ENCODE data around the gene ATF7IP2. TPM values are rescaled to one million over a fixed set of nuclear protein-coding genes. Genes with fewer than 3 reads are reported as not detected.
A peak's percentile ranks its signal among the peaks of the same experiment; 100 is the strongest.

ATF7IP2 gene
- total and polyA plus RNA-seq, 2 of the 13 experiments (the other 11 are each of a cell fraction or from before 2014, with no cell fraction given) = 117 to 217 TPM

- TF ChIP-seq, protein P1, sequence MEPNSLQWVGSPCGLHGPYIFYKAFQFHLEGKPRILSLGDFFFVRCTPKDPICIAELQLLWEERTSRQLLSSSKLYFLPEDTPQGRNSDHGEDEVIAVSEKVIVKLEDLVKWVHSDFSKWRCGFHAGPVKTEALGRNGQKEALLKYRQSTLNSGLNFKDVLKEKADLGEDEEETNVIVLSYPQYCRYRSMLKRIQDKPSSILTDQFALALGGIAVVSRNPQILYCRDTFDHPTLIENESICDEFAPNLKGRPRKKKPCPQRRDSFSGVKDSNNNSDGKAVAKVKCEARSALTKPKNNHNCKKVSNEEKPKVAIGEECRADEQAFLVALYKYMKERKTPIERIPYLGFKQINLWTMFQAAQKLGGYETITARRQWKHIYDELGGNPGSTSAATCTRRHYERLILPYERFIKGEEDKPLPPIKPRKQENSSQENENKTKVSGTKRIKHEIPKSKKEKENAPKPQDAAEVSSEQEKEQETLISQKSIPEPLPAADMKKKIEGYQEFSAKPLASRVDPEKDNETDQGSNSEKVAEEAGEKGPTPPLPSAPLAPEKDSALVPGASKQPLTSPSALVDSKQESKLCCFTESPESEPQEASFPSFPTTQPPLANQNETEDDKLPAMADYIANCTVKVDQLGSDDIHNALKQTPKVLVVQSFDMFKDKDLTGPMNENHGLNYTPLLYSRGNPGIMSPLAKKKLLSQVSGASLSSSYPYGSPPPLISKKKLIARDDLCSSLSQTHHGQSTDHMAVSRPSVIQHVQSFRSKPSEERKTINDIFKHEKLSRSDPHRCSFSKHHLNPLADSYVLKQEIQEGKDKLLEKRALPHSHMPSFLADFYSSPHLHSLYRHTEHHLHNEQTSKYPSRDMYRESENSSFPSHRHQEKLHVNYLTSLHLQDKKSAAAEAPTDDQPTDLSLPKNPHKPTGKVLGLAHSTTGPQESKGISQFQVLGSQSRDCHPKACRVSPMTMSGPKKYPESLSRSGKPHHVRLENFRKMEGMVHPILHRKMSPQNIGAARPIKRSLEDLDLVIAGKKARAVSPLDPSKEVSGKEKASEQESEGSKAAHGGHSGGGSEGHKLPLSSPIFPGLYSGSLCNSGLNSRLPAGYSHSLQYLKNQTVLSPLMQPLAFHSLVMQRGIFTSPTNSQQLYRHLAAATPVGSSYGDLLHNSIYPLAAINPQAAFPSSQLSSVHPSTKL (CRISPR knock-in tag; IDR thresholded peaks at IDR 0.05) = peak; percentile 87
- no peak for TF ChIP-seq SOX6 (IDR thresholded peaks at IDR 0.05)
- peak; percentile 85 for TF ChIP-seq SOX6 (CRISPR knock-in tag; IDR thresholded peaks at IDR 0.05)
- peak; percentile 54; the same call in 1 of the 2 replicates for TF ChIP-seq ZNF501 (CRISPR knock-in tag; IDR thresholded peaks at IDR 0.05)
- peak; percentile 79 for TF ChIP-seq HNF4G (IDR thresholded peaks at IDR 0.05; ENCODE audit: borderline replicate concordance, low read depth, low read length)
- TF ChIP-seq HNF4G (CRISPR knock-in tag; IDR thresholded peaks at IDR 0.05; ENCODE audit: borderline replicate concordance, low read depth) = no peak
- TF ChIP-seq, protein P2, sequence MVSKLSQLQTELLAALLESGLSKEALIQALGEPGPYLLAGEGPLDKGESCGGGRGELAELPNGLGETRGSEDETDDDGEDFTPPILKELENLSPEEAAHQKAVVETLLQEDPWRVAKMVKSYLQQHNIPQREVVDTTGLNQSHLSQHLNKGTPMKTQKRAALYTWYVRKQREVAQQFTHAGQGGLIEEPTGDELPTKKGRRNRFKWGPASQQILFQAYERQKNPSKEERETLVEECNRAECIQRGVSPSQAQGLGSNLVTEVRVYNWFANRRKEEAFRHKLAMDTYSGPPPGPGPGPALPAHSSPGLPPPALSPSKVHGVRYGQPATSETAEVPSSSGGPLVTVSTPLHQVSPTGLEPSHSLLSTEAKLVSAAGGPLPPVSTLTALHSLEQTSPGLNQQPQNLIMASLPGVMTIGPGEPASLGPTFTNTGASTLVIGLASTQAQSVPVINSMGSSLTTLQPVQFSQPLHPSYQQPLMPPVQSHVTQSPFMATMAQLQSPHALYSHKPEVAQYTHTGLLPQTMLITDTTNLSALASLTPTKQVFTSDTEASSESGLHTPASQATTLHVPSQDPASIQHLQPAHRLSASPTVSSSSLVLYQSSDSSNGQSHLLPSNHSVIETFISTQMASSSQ (IDR thresholded peaks at IDR 0.05; ENCODE audit: low read depth) = no peak
- TF ChIP-seq, protein P2 (CRISPR knock-in tag; IDR thresholded peaks at IDR 0.05; ENCODE audit: borderline replicate concordance) = no peak
- no peak for TF ChIP-seq ZNF207 (IDR thresholded peaks at IDR 0.05; ENCODE audit: borderline replicate concordance)
- no peak for TF ChIP-seq NONO (IDR thresholded peaks at IDR 0.05)
- TF ChIP-seq NONO (CRISPR knock-in tag; conservative IDR thresholded peaks at IDR 0.05) = 0 out of 2 replicates have a peak, but pooled peaks have one; percentile 15
- TF ChIP-seq, protein P3, sequence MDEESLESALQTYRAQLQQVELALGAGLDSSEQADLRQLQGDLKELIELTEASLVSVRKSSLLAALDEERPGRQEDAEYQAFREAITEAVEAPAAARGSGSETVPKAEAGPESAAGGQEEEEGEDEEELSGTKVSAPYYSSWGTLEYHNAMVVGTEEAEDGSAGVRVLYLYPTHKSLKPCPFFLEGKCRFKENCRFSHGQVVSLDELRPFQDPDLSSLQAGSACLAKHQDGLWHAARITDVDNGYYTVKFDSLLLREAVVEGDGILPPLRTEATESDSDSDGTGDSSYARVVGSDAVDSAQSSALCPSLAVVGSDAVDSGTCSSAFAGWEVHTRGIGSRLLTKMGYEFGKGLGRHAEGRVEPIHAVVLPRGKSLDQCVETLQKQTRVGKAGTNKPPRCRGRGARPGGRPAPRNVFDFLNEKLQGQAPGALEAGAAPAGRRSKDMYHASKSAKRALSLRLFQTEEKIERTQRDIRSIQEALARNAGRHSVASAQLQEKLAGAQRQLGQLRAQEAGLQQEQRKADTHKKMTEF (CRISPR knock-in tag; IDR thresholded peaks at IDR 0.05) = peak; percentile 75
- peak; percentile 18; the same call in 1 of the 2 replicates for TF ChIP-seq ONECUT2 (CRISPR knock-in tag; IDR thresholded peaks at IDR 0.05)
- peak; percentile 78 for TF ChIP-seq NCOA2 (CRISPR knock-in tag; IDR thresholded peaks at IDR 0.05)
- TF ChIP-seq PHF20 (CRISPR knock-in tag; IDR thresholded peaks at IDR 0.05) = no peak
- TF ChIP-seq IKZF1 (IDR thresholded peaks at IDR 0.05) = no peak
- TF ChIP-seq NFKBIZ (CRISPR knock-in tag; IDR thresholded peaks at IDR 0.05) = 0 out of 2 replicates have a peak, but pooled peaks have one; percentile 47
- TF ChIP-seq RCOR2 (CRISPR knock-in tag; IDR thresholded peaks at IDR 0.05) = peak; percentile 83
- TF ChIP-seq ZNF432 (CRISPR knock-in tag; IDR thresholded peaks at IDR 0.05; ENCODE audit: borderline replicate concordance) = no peak
- TF ChIP-seq CBX5 (CRISPR knock-in tag; IDR thresholded peaks at IDR 0.05; ENCODE audit: borderline replicate concordance) = peak; percentile 74
- peak in 1 of 2 experiments; percentile 53; a peak in 2 of 4 replicates for TF ChIP-seq KLF16 (CRISPR knock-in tag; IDR thresholded peaks at IDR 0.05)
- TF ChIP-seq ZNF121 (CRISPR knock-in tag; IDR thresholded peaks at IDR 0.05) = peak; percentile 50; the same call in 1 of the 2 replicates
Observed at GRCh38 chr16:10367616-10368188, 18.2 kb upstream of the ATF7IP2 start (continued).
